ENCODE measurements around the gene IGFN1. TPM values are rescaled to one million over a fixed set of nuclear protein-coding genes. Genes with fewer than 3 reads are reported as not detected.

IGFN1 gene
- not detected in 2 replicates for total RNA-seq

GRCh38 chr1:201190624-201191051 lies at the start of gene IGFN1:
TSS of gene IGFN1 (plus strand) at chr1:201190824. CDS start at chr1:201193294, 2,470 bp downstream.
- DNase-seq (ENCODE audit: low read depth, low spot score) = no peak

- DNase-seq (ENCODE audit: low read depth, low spot score) = no peak
These were observed 49.7 kb upstream of the IGFN1 start for GRCh38 chr1:201140941-201141260.

- DNase-seq (ENCODE audit: low read depth, low spot score) = no peak
These were observed 49.2 kb upstream of the IGFN1 start for GRCh38 chr1:201141418-201141817.

- DNase-seq (ENCODE audit: low read depth, low spot score) = no peak
These were observed 48.4 kb upstream of the IGFN1 start for GRCh38 chr1:201142011-201142848.

- DNase-seq (ENCODE audit: low read depth, low spot score) = no peak
These were observed 47.5 kb upstream of the IGFN1 start for GRCh38 chr1:201142849-201143725.

- no peak for DNase-seq (ENCODE audit: low read depth, low spot score)
These were observed 46.6 kb upstream of the IGFN1 start for GRCh38 chr1:201143726-201144635.

GRCh38 chr1:201144701-201145100 lies 45.9 kb upstream of the IGFN1 start:
- DNase-seq (ENCODE audit: low read depth, low spot score) = no peak

GRCh38 chr1:201145132-201145531 lies 45.5 kb upstream of the IGFN1 start:
- DNase-seq (ENCODE audit: low read depth, low spot score) = no peak

GRCh38 chr1:201145816-201146215 lies 44.8 kb upstream of the IGFN1 start:
- DNase-seq (ENCODE audit: low read depth, low spot score) = no peak

GRCh38 chr1:201146626-201147390 lies 43.8 kb upstream of the IGFN1 start:
- DNase-seq (ENCODE audit: low read depth, low spot score) = no peak

- DNase-seq (ENCODE audit: low read depth, low spot score) = no peak
These were observed 43.1 kb upstream of the IGFN1 start for GRCh38 chr1:201147396-201148015.

- DNase-seq (ENCODE audit: low read depth, low spot score) = no peak
These were observed 41.2 kb upstream of the IGFN1 start for GRCh38 chr1:201149400-201149799.

- no peak for DNase-seq (ENCODE audit: low read depth, low spot score)
These were observed 36.9 kb upstream of the IGFN1 start for GRCh38 chr1:201153474-201154388.

- DNase-seq (ENCODE audit: low read depth, low spot score) = peak; percentile 79
These were observed 36.0 kb upstream of the IGFN1 start, which contains the start of gene TMEM9 for GRCh38 chr1:201154389-201155165. TSS of gene TMEM9 (minus strand) at chr1:201154474. CDS start at chr1:201153923, 551 bp downstream.

- no peak for DNase-seq (ENCODE audit: low read depth, low spot score)
These were observed 35.3 kb upstream of the IGFN1 start for GRCh38 chr1:201155354-201155753.

GRCh38 chr1:201156346-201156745 lies 34.3 kb upstream of the IGFN1 start:
- no peak for DNase-seq (ENCODE audit: low read depth, low spot score)

GRCh38 chr1:201156819-201157218 lies 33.8 kb upstream of the IGFN1 start:
- DNase-seq (ENCODE audit: low read depth, low spot score) = no peak

- no peak for DNase-seq (ENCODE audit: low read depth, low spot score)
These were observed 32.7 kb upstream of the IGFN1 start for GRCh38 chr1:201157949-201158348.

All from pulmonary artery endothelial cell (primary cell).